COLO829 (cell line): ENCODE measurements around the gene TMEM59L.
"Not testable (repeated sequence)": the region's sequence is repeated elsewhere in the genome, so short reads cannot be mapped to it uniquely, and the experiment has no call there.

Experiments
- DNase-seq: peaks from one replicate; pipeline ENCODE4 v3.0.0; 2012; ENCODE audit warnings: low spot score

The TMEM59L gene

DNA sequence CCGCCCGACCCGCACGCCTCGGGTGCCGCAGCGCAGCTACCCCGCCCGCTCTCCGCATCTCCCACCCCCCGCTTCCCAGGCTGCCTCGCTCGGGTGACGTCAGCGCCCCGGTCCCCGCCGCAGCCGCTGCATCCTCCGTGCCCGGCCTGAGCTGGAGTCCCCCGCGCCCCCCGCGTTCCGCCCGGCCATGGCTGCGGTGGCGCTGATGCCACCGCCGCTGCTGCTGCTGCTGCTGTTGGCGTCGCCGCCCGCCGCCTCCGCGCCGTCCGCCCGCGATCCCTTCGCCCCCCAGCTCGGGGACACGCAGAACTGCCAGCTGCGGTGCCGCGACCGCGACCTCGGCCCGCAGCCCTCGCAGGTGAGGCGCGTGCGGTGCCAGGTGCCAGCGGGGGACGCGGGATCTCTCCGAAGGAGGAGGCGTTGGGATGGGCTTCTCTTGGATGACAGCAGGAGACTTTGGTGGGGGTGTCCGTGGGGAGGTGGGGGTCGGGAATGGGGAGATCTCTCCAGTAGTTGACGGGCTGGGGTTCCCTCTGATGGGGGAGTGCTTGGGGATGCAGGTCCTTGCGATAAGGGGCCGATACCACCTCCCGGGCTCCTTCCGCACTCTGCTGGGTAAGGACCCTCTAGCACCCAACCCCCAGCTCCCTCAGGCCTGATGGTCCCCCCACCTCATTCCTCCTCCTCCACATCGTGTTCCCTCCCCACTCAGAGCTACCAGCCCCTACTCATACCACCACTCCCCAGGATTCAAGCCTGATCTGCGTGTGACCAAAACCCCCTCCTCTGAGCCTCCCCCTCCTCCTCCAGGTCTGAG, at the start of gene TMEM59L:
TMEM59L (plus strand) TSS at position 99 of the 817 bp plus-strand sequence; CDS start at position 188, 89 bp downstream.
- no peak for DNase-seq

GRCh38 chr19:18566953-18567352, 45.7 kb upstream of the TMEM59L start:
- no peak for DNase-seq

DNA sequence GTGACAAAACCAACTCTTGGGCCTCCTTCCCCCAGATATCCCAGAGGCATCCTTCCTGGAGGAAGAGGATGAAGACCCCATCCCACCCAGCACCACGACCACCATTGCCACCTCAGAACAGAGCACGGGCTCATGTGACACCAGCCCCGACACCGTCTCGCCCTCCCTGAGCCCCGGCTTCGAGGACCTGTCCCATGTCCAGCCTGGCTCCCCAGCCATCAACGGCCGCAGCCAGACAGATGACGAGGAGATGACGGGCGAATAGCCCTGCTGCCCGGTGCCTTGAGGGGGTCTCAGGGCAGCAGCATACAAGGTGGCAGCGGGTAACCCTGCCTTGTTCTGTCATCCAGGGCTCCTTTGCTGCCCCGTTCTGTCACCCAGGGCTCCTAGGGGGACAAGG, 44.3 kb upstream of the TMEM59L start:
- no peak for DNase-seq

GRCh38 chr19:18571564-18572344, 40.9 kb upstream of the TMEM59L start, which contains the start of gene UBA52:
Gene UBA52 (plus strand): TSS chr19:18571857. CDS start chr19:18573301, 1,444 bp downstream.
- peak; percentile 84 for DNase-seq

GRCh38 chr19:18574691-18575291, 37.9 kb upstream of the TMEM59L start:
- DNase-seq: no peak

GRCh38 chr19:18576383-18576782, 36.3 kb upstream of the TMEM59L start:
- no peak for DNase-seq

DNA sequence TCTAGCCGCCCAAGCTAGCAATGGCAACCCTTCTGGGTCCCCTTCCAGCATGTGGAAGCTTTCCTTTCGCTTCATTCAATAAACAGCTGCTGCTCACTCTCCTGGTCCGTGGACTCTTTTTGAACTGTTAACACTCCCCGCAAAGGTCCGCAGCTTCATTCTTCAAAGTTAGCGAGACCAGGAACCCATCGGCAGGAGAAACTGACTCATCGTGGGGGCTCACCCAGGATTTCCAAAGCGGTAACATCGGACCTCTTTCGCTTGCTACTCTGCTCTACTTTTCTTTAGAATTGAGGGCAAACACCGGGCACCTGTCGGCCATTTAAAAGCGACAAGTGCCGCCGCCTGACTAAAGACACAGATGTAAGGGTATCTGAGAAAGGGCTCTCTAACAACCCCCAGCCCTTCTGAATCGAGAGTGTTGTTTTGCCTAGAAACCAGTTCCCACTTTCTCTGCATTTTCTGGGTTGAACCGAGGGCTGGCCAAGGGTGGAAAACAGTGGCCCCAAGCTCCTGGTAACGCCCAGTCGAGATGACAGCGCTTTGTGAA, 35.2 kb upstream of the TMEM59L start:
- no peak for DNase-seq

DNA sequence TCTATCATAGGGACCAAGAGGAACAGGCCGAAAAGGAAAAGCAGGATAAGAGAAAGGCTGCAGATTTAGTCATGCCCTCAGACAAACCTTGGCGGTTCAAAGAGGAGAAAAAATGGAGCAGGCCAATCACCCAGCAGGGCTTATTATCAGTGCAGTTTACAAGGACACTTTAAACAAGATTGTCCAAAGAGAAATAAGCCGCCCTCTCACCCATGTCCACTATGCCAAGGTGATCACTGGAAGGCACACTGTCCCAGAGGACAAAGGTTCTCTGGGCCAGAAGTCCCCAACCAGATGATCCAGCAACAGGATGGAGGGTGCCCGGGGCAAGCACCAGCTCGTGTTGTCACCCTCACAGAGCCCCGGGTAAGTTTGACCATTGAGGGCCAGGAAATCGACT, 32.4 kb upstream of the TMEM59L start:
- DNase-seq: no peak

- DNase-seq: no peak
Measured at GRCh38 chr19:18586306-18586705, 26.4 kb upstream of the TMEM59L start.

- DNase-seq: no peak
Measured at GRCh38 chr19:18587561-18587960, 25.1 kb upstream of the TMEM59L start.

GRCh38 chr19:18587962-18588610, 24.6 kb upstream of the TMEM59L start:
- no peak for DNase-seq

- DNase-seq: no peak
Measured at GRCh38 chr19:18588611-18589379, 23.9 kb upstream of the TMEM59L start, which contains the start of gene REX1BD. Gene REX1BD (plus strand): TSS chr19:18588798. CDS start chr19:18588802, 4 bp downstream.

GRCh38 chr19:18589380-18590272, 23.0 kb upstream of the TMEM59L start:
- DNase-seq: no peak

DNA sequence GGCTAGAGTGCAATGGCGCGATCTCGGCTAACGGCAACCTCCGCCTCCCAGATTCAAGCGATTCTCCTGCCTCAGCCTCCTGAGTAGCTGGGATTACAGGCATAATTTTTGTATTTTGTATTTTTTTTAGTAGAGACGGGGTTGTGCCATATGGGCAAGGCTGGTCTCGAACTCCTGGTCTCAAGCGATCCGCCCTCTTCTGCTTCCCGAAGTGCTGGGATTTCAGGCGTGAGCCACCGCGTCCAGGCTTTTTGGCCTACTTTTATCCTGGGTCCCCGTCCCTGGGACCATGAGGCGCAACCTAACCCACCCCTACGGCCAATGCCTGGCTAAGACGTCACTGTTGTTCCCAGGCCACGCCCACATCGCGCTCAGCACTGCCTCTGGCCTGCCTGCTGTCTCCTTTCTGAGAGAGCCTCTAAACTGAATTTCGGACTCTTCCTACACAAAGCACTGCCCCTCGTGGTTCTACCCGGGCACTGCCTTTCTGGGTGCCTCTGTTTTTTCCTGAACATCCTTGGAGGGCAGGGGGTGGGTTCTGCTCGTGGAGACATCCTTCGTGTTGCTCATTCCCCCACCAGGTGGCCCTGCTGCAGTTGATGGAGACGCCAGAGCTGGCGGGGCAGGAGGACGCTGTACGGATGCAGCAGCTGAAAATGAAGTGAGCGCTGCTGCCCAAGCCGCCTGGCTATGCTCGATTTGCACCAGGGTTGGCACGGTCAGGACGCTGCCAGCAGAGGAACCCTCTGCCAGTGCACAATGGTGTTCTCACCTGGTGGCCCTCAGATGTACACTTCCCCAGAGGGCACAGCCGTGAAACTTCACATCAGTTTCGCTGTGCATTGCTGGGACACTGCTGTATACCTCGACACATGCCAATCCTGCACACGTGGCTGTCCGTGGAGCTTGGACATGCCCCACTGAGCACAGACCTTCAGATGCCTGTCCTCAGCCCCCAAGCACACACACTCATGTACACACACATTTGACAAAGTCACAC, 22.1 kb upstream of the TMEM59L start:
- no peak for DNase-seq

DNA sequence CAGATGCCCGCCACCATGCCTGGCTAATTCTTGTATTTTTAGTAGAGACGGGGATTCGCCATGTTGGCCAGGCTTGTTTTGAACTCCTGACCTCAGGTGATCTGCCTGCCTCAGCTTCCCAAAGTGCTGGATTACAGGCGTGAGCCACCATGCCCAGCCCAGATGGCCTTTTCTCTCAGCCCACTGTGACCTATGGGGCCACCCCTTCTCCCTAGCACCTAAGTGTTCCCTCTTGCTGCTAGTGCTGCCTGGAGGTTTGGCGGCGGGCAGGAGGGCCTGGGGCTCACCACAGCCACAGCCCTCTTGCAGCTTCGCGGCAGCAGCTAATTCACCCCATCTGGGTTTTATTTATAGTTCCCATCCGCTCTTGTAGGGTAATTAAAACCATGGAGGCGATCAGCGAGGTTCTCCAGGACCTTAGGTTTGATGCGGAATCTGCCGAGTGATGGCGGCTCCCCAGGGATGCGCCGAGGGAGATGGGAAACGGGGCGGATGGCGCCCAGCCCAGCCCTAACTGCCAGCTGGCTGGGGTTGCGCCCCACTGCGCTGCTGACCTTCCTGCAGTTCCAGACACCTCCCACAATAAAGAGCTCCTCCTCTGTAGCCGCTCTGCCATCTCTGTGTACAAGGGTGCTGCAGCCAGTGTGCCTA, 20.8 kb upstream of the TMEM59L start:
- DNase-seq: no peak

DNA sequence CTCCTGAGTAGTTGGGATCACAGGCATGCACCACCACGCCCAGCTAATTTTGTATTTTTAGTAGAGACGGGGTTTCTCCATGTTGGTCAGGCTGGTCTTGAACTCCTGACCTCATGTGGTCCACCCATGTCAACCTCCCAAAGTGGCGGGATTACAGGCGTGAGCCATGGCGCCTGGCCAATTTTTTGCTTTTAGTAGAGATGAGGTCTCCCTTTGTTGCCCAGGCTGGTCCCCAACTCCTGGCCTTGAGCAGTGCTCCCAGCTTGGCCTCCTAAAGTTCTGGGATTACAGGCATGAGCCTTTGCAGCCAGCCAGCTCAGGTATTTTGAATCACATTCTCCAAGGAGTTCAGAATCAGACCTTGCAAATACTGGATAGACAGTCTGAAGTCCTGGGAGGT, 19.9 kb upstream of the TMEM59L start:
- not testable (repeated sequence) for DNase-seq

DNA sequence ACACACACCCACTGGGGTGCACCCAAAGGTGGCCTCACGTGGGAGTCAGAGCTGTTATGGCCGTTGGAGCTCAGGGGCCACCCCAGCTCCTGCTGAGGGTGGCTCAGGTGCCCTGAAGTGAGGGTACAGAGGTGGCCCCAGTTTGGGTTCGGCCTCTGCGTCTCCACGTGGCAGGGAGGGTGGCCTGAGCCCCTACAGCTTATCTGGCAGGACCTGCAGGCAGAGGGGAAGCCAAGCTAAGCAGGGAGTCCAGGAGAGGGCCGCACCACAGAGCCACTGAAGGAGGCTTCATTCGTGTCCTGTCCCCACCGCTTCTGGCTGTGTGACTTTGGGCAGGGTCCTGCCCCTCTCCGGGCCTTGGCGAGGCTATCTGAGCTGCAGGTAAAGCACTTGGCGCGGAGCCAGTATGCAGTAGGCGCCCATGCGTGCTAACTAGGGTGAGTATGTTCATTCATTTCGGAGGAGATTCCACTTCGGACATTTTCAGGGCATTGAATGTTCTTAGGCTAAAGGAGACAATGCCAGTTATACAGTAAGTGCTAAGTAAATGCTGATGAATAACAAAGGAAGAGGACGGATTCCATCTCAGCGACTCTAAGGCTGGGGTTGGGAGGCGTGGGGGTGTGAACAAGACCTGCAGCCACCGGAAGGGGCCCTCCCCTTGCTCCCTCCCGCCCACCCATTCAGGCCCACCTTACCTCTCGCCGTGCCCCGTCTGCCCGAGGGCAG, 19.1 kb upstream of the TMEM59L start:
- no peak for DNase-seq
